ENCODE results near the gene ACAP1. TPM values are rescaled to one million over a fixed set of nuclear protein-coding genes. Genes with fewer than 3 reads are reported as not detected.
"Not testable (repeated sequence)": the region's sequence is repeated elsewhere in the genome, so short reads cannot be mapped to it uniquely, and the experiment has no call there.

Gene ACAP1
- total RNA-seq, 1 donor from 2014 or later = 38.3 TPM

DNA sequence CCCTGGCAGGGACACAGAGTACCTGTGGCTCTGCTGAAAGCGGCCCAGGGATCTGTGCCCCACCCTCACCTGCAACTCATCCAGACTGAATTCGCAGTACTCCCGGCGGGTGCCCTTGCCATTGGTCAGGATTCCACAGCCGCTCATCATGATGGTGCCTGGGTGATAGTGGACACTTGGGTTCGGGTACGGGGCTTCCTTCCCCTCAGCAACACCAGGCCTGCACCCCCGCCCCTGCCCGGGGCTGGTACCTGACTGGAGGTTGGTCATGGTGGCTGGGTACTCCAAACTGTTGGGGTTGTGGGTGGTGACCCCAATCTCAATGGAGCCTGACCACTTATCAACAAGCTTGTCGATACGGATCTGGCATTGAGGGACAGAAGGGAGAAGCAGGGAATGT, 10.1 kb upstream of the ACAP1 start:
- DNase-seq (ENCODE audit: low spot score) (no peak), ATAC-seq (no peak)
- intact Hi-C loops (cut with DNase I) = no loop called here

DNA sequence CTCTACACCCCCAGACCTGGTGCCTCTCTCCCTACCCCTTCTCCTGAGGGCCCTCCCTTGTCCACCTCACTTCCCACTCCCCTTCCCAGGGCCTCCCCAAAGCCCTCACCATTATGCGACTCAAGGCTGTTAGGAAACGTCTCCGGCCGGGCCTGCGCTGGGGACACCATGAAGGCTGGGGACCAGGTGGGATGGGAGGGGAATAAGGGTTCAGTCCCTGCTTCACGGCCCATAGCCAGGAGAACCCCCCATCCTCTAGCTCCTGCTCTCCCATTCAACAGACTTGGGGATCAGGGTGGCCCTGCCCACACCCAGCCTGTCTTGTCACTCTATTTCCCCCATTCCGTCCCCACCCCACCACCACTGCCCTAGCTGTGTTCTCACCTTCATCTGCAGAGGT, 9.3 kb upstream of the ACAP1 start:
- no peak for ATAC-seq
- no peak for DNase-seq (ENCODE audit: low spot score)
- intact Hi-C loops (cut with DNase I) = no loop called here

DNA sequence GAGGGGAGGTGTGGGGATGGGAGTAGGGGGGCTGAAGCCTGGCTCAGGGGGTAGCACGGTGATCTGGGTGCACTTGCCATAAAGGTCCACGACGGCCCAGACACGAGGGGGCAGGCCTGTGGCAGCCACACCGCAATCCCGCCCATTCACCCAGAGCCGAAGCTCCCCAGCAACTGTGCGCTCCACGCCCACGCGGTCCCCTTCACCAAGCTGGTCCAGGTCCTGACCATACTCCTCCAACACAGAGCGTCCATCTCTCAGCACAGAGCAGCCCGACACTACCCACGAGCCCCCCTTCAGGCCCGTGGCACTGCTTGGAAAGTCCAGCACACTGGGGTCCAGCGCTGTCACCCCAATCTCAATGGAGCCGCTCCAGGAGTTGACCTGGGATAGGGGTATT, 8.8 kb upstream of the ACAP1 start:
- ATAC-seq (no peak), DNase-seq (ENCODE audit: low spot score) (no peak)
- intact Hi-C loops (cut with DNase I) = no loop called here

GRCh38 chr17:7328009-7328408, 8.3 kb upstream of the ACAP1 start:
- DNase-seq (ENCODE audit: low spot score) (no peak), ATAC-seq (no peak)
- intact Hi-C loops (cut with DNase I) = no loop called here

GRCh38 chr17:7328840-7329373, 7.4 kb upstream of the ACAP1 start, which contains the start of gene NEURL4:
Gene NEURL4 (minus strand): TSS chr17:7329335. CDS start chr17:7329312, 23 bp downstream.
- no peak for DNase-seq (ENCODE audit: low spot score)
- intact Hi-C loops (cut with DNase I) = no loop called here
- ATAC-seq = no peak

DNA sequence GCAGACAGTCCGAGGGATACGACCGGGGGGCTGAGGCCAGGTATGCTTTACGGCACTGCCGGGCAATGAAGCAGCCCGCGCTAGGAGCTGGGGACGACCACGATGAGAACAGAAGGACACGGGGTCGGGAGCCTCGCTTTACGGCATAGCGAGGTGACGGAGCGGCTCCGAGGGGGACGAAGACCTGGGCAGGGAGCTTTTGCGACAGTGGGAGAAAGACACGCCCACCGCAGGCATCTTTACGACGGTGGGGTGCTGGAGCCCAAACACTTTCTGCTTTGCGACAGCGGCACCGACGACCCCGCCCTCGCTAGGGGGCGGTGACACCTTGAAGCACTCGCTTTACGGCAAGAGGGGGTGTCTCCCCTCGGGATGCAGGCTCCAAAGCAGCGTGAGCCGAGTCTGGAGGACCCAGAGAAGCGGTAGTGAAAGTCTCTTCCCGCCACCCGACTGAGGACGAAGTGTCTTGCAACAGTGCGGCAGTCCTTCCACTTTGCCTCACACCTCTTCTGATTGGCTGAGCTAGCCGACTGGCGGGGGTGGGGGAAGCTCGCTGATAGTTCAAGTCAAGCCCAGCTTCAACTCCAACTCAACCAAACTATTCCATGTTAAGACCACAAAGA, 6.8 kb upstream of the ACAP1 start:
- DNase-seq (ENCODE audit: low spot score) (peak; percentile 99), ATAC-seq (peak; percentile 90)
- intact Hi-C loops (cut with DNase I) = no loop called here

- DNase-seq (ENCODE audit: low spot score) = peak; percentile 83
Observed at GRCh38 chr17:7329997-7330637, 6.2 kb upstream of the ACAP1 start.

GRCh38 chr17:7330638-7331015, 5.7 kb upstream of the ACAP1 start:
- intact Hi-C loops (cut with DNase I) = no loop called here
- no peak for ATAC-seq
- no peak for DNase-seq (ENCODE audit: low spot score)

More at GRCh38 chr17:7329997-7330637, 6.2 kb upstream of the ACAP1 start:
- intact Hi-C loops (cut with DNase I) = no loop called here
- peak; percentile 80 for ATAC-seq

GRCh38 chr17:7332111-7332510, 4.2 kb upstream of the ACAP1 start:
- intact Hi-C loops (cut with DNase I) = no loop called here
- ATAC-seq (no peak), DNase-seq (ENCODE audit: low spot score) (no peak)

GRCh38 chr17:7332600-7333069, 3.7 kb upstream of the ACAP1 start:
- intact Hi-C loops (cut with DNase I); ATAC-seq; DNase-seq (ENCODE audit: low spot score): not testable (repeated sequence)

DNA sequence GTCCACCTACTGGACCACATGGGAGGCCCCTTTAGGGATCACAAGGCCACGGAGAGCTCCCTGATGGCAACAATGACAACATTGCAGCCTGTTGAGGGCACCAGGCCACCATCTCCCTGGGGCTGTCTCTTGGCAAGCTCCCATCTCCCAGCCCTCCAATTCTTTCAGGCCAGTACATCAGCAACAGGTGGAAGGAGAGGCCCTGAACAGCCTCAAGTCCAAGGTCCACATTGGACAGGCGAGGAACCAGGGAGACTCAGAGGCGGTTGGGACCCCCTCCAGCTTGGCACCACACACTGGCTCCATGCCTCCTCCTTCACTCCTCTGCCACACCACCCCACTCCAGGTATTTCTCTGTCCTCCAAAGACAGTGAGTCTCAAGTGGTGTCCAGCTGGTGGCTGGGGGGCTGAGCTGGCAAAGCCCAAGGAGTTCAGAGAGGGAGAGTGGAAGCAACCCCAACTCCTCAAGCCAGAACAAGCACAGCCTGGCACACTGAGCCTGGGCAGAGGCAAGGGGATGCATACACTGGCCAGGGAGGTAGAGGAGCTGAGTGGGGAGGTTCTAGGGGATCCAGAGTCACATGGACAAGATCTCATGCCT, 1.3 kb upstream of the ACAP1 start:
- intact Hi-C loops (cut with DNase I) = no loop called here
- ATAC-seq (no peak), DNase-seq (ENCODE audit: low spot score) (no peak)

- DNase-seq (ENCODE audit: low spot score); ATAC-seq; intact Hi-C loops (cut with DNase I): not testable (repeated sequence)
Observed at GRCh38 chr17:7335765-7336164, 564 bp upstream of the ACAP1 start.

DNA sequence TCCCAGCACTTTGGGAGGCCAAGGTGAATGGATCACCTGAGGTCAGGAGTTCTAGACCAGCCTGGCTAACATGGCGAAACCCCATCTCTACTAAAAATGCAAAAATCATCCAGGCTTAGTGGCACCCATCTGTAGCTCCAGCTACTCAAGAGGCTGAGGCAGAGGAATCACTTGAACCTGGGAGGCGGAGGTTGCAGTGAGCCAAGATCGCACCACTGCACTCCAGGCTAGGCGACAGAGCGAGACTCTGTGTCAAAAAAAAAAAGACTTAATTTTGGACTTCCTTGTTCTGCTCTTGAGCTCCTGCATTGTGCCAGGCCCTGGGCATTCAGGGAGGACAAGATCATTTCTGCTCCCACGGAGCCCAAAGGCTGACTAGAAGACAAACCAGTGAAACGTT, 1.3 kb downstream of the ACAP1 start:
- intact Hi-C loops (cut with DNase I); ATAC-seq; DNase-seq (ENCODE audit: low spot score): not testable (repeated sequence)

- intact Hi-C loops (cut with DNase I) = no loop called here
- ATAC-seq (no peak), DNase-seq (ENCODE audit: low spot score) (no peak)
Observed at GRCh38 chr17:7340179-7340578, 3.9 kb downstream of the ACAP1 start.

DNA sequence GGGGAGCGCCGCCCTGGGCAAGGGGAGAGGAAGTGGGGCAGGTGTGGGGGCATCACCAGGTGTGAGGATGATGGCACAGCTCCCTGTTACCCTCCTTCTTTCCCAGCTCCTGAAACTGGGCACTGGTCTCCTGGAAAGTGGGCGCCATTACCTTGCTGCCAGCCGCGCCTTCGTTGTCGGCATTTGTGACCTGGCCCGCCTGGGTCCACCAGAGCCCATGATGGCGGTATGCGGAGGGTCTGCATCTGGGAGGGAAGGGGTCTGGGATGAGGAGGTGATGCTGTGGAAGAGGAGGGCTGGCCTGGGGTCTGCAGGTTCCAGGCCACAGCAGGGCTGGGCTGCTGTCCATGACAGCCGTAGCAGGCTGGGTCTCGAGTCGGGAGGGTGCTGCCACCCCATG, 5.5 kb downstream of the ACAP1 start:
- DNase-seq (ENCODE audit: low spot score) (no peak), ATAC-seq (no peak)
- intact Hi-C loops (cut with DNase I) = no loop called here

- intact Hi-C loops (cut with DNase I) = no loop called here
Observed at GRCh38 chr17:7343250-7343649, 6.9 kb downstream of the ACAP1 start.

DNA sequence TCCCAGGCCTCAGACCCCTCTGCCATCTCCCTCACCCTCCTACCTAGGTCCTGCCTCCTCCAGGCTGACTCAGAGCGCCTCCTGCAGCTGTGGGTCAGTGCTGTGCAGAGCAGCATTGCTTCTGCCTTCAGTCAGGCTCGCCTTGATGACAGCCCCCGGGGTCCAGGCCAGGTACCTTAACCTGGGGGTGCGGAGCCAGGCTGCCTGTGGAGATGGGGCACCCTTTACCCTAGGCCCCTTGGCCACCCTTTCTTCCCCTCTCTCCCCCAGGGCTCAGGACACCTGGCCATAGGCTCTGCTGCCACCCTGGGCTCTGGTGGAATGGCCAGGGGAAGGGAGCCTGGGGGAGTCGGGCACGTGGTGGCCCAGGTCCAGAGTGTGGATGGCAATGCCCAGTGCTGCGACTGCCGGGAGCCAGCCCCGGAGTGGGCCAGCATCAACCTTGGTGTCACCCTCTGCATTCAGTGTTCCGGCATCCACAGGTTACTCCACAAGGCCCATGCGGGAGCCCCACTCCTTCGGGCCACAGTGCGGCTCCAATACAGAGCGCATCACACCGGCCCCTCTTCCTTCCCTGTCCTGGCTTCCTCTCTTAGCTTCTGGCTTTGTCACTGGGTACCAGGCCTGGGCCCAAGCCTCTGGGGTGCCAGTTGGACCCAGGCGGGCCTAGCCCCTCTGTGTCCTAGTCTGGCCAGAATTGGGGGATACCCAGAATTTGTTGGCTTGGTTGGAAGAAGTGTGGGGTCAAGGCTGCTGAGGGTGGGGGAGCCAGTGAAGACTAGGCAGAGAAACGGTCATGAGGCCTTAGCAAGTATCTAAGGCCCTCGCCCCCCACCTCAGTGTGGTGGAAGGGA, 10.7 kb downstream of the ACAP1 start:
- intact Hi-C loops (cut with DNase I) = no loop called here
- ATAC-seq (no peak), DNase-seq (ENCODE audit: low spot score) (no peak)

More at GRCh38 chr17:7343250-7343649, 6.9 kb downstream of the ACAP1 start:
- no peak for DNase-seq (ENCODE audit: low spot score)
- no peak for ATAC-seq

DNA sequence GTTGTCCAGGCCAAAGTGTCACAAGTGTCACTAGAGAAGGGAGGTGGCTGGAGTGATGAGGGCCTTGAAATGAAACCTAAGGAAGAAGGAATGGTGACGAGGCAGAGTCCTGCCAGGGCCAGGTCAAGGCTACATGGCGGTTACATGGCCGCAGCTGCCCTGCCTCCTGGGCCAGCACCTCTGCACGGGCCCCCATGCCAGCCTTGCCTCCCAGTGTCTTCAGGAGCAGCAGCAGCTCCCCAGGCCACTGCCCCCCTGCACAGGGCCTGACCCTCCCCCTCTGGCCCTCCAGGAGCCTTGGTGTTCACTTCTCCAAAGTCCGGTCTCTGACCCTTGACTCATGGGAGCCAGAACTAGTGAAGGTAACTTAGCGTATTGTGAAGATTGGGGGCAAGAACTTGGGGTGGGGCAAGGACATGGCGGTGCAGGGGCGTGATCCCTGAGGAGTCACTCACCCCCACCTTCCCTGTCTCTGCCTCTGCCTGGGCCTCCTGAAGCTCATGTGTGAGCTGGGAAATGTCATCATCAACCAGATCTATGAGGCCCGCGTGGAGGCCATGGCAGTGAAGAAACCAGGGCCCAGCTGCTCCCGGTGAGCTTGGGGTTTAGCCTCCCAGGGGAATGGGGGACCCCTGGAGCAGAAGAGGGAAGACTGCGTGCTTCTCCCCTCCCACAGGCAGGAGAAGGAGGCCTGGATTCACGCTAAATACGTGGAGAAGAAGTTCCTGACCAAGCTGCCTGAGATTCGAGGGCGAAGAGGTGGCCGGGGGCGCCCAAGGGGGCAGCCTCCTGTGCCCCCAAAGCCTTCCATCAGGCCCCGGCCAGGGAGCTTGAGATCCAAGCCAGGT, 11.5 kb downstream of the ACAP1 start:
- DNase-seq (ENCODE audit: low spot score) (no peak), ATAC-seq (no peak)
- intact Hi-C loops (cut with DNase I) = no loop called here
